ENCODE data around the gene ROR1.
"Not testable (repeated sequence)": the region's sequence is repeated elsewhere in the genome, so short reads cannot be mapped to it uniquely, and the experiment has no call there.

The ROR1 gene

DNA sequence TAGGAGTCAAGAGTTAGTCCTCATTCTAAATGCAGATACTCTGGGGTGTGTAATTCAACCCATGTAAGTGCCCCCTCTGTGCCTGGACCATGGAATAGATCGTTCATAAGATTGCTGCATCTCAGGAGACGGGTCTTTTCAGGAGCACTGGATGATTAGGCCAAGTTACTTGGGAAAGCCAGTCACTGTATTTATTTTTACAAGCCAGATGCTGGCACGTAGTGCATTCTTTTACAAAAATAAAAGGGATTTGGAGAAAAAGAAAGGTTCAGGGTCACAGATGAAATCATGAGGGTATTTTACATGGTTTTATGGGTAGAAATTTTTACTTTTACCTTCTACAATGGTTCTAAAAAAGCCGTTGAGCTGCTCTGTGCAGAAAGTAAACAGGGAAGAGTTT lies 327.0 kb downstream of the ROR1 start:
- DNase-seq (ENCODE audit: low spot score), result no peak

DNA sequence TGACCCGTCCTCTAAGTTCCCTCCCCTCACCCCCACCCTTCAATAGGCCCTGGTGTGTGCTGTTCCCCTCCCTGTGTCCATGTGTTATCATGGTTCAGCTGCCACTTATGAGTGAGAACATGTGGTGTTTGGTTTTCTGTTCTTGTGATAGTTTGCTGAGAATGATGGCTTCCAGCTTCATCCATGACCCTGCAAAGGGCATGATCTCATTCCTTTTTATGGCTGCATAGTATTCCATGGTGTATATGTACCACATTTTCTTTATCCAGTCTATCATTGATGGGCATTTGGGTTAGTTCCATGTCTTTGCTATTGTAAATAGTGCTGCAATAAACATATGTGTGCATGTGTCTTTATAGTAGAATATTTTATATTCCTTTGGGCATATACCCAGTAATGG lies 330.8 kb downstream of the ROR1 start:
- DNase-seq (ENCODE audit: low spot score), result not testable (repeated sequence)

- no peak for DNase-seq (ENCODE audit: low spot score)
Observed at GRCh38 chr1:64107118-64107519, 333.3 kb downstream of the ROR1 start.

DNA sequence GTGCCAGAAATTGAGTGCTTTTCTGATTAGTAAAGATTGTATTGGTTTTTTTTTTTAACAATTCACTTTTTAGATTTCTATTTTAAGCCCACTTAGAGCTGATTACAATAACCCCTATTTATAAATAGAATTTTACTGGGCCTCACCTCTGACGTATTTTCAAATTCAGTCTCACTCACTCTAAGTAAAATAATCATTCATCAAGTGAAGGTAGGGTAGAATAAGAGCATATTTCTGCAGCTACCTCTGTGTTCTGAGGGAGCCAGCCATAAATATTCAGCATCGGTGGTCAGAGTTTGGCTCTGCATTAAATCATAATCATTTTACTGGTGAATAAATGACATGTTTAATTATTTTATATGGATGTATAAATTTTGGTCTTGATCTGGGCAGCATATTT lies 333.8 kb downstream of the ROR1 start:
- no peak for DNase-seq (ENCODE audit: low spot score)

- DNase-seq (ENCODE audit: low spot score), result no peak
Observed at GRCh38 chr1:64110924-64111777, 337.3 kb downstream of the ROR1 start.

- DNase-seq (ENCODE audit: low spot score), result no peak
Observed at GRCh38 chr1:64111787-64112186, 338.0 kb downstream of the ROR1 start.

DNA sequence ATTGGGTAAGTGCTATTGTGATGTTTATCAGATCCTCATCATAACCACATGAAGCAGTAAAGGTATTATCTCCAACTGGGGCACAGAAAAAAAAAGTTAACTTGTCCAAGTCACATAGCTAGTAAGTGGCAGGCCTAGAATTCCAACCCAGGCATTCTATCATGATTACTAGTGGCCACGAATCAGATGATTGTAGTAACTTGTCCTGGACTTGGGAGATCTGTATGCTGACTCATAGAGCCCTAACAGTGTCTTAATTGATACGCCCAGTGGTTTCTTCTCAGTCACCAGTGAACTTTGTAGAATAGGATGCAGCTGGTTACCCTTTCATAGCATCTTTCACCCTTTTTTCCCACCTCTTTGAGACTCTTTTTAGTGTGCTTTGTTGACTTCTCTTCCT lies 338.5 kb downstream of the ROR1 start:
- DNase-seq (ENCODE audit: low spot score), result no peak

DNA sequence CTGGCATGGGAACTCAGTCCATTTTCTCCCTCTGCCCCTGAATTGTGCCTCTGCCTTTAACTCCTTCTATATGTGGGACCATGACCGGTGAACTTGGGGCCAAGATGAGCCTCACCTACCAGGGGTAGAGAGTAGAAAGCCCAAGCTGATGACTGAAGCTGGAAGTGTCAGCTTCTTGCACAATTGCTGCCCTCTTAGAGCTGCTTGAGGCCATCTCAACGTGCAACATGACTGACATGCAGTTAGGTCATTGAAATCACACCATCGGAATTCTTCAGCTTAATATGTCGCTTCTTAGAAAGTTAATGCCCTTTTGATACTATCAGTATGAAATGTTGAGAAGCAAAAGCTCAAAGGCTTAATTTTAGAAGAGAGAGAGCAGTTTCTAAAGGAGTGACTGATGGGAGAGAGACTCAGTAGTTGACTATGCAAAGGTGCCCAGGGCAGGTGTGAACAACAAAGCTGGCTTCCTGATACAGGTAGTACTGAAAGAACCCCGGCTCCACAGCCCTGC lies 340.3 kb downstream of the ROR1 start:
- DNase-seq (ENCODE audit: low spot score), result no peak

GRCh38 chr1:64116537-64116936 lies 342.7 kb downstream of the ROR1 start:
- no peak for DNase-seq (ENCODE audit: low spot score)

GRCh38 chr1:64117492-64117891 lies 343.7 kb downstream of the ROR1 start:
- DNase-seq (ENCODE audit: low spot score), result no peak

GRCh38 chr1:64121766-64122385 lies 348.1 kb downstream of the ROR1 start:
- no peak for DNase-seq (ENCODE audit: low spot score)

GRCh38 chr1:64122588-64122987 lies 348.8 kb downstream of the ROR1 start:
- DNase-seq (ENCODE audit: low spot score), result no peak

DNA sequence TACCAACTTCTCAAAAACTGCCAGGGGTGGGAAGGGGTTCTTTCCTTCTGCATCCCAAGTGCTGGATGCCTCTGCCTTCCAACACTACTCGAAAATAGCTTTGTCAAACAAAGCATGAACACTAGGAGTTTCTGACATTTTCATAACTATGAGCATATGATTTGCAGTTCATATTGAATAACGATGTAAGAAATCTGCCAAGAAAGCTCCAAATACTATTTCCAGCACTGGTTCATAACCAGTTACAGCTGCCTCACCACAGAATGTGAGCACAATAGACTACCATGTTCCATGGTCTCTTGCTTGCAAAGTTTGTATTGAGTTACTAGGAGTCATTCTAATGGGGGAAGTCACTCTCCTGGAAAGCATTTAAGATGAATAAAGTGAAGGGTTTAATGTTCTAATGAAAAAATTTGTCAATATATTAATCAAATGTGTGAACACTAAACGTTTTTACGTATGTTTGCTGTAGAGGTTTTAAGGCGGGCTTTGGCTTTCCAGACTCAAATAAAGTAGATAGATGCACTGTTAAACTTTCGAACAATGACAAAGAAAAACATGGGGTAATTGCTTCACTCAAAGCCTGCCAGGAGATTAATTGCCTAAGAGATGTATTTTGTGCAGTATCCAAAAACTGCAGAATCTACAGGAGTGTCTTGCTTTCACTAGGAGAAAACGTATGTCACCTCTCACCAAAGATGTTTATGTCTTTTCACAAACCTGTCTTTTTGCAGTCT lies 351.1 kb downstream of the ROR1 start:
- DNase-seq (ENCODE audit: low spot score), result no peak

- DNase-seq (ENCODE audit: low spot score), result no peak
Observed at GRCh38 chr1:64126581-64126980, 352.8 kb downstream of the ROR1 start.

GRCh38 chr1:64127297-64127696 lies 353.5 kb downstream of the ROR1 start:
- no peak for DNase-seq (ENCODE audit: low spot score)

DNA sequence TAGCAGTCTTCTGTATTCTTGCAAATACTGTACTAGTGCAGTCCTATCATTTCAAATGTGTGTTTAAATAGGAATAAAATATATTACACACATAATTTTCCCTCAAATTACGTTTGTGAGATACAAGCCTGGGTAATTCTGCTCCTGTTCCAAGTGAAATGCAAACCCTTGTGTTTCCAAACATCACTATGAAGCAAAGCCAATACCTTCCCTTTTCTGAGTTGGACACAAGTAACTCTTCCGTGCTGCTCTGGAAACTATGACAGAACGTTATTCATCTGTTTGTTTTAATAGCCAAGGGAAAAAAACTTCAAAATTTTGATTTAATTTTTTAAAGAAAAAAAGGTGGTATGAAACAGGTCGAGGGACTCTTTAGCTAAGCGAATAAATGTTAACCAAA lies 355.9 kb downstream of the ROR1 start:
- no peak for DNase-seq (ENCODE audit: low spot score)

- DNase-seq (ENCODE audit: low spot score), result no peak
Observed at GRCh38 chr1:64131155-64131554, 357.3 kb downstream of the ROR1 start.

- no peak for DNase-seq (ENCODE audit: low spot score)
Observed at GRCh38 chr1:64133036-64133435, 359.2 kb downstream of the ROR1 start.

DNA sequence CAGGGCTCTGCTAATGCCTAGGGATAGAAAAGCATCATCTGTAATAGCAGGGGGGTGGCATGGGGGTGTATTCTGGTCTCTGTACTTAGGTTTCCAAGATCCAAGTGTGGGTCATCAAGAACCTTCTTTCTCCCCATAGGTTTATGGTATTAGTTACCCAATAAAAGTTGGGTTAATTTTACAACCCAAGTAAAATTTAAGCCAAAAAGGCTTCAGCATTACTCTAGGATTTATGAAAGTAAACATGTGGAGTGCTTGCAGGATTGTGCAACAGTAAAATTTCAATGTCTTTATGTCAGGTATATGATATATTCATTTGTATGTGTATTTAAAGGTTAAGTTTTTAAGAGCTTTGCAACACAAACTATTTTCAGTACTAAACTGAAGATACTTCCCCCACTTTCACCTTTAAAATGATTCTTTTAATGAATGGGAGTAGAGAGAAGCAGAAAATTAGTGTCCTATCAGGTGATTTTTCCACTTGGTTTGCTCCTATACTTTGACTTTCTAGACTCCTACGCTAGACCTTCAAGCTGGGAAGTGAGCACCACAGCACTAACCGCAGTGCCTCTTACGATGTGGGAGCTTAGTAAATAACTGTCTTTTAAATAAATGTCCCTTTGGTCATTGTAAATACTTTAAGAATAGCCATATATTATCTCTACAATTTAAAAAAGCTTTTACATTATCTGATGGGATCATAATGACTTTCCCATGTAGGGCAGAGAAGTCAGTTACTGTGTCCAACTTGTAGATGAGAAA lies 361.8 kb downstream of the ROR1 start:
- DNase-seq (ENCODE audit: low spot score), result no peak

DNA sequence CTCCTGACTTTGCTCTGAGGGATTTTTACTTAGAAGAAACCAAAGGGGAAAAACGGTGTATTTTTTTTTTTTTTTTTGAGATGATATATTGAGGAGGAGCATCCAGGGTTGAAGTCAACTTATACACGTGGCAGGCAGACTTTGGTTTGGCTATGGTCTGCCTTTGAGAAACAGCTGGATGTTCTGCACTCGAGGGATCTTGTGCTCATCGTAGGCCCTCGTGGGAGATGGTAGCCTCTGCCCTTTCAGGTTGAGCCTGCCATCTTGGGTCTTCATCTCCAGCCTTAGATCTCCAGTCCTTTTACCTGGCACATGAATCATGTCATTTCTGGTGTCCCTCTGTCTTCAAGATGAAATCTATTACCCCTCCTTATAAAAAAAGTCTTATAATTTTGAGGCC lies 362.5 kb downstream of the ROR1 start:
- no peak for DNase-seq (ENCODE audit: low spot score)

DNA sequence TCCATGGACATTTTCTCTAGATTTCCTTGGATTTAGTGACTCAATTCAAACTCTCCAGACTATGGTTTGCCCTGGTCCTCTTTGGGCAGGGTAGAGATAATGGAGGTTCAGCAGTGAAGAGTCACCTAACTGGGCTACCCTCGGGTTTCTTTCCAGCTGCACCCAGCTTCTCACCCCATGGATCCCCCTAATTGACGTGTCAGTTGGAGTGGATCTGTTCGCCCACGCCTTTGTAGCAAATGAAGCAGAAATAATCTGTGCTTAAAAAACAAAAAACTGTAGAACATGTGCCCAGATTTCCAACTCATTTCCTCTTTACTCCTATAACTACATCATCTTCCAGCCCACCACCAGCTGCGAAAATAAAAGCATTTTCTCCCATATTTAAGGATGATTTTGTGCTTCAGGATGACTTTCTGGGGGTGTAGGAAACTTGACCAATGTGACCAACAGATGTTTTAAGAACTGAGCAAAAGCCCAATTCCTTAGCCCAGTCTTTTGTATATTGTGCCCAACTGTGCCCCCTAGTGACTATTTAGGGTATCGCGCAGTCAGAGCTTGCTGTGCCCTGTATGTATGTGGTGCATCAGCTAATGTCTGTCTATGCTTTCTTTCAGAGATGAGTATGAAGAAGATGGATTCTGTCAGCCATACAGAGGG lies 363.1 kb downstream of the ROR1 start:
- DNase-seq (ENCODE audit: low spot score), result peak; percentile 89

DNA sequence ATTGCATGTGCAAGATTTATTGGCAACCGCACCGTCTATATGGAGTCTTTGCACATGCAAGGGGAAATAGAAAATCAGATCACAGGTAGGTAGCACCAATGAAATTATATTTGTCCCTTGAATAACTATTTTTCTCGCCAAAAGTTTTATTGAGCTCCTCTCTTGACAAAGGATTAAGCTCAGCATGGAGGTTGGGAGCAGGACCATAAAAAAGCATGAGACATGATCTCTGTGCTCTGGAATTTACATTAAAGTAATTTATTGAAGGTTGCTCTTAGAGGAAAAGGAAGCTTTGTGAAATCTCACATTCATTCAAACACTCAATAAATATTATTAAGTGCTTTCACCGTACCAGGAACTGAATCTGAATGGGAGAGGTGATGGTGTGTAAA lies 363.6 kb downstream of the ROR1 start:
- no peak for DNase-seq (ENCODE audit: low spot score)

All from pons (tissue), 1 donor.